Measurements from ENCODE around the gene ZSCAN26.
A peak's percentile ranks its signal among the peaks of the same experiment; 100 is the strongest.
"Not testable (repeated sequence)": the region's sequence is repeated elsewhere in the genome, so short reads cannot be mapped to it uniquely, and the experiment has no call there.

ZSCAN26 gene

DNA sequence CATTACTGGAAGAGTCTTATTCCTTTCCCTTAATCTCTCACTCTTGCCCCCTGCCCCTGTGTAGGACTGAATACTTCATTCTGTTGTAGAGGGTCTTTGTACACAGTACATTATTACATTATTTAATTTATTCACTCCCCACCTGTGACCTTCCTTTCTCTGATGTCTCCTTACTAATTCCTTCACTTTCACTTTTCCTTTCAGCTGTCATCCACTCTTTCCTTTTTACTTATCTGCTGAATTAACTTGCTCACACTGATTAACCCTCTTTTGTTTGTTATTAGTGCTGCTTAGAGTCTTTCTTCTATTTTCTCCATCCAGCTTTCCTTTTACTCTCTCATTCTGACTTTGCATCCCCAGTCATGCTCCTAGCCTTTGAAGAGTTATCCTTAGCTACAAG is 7.9 kb downstream of the ZSCAN26 start:
- H3K4me1 Mint-ChIP-seq (ENCODE audit: low read depth), result peaks cover 9% of the 10 kb centered on the region
- DNase-seq (ENCODE audit: low spot score), result no peak
- H3K27me3 Mint-ChIP-seq (ENCODE audit: low read depth), result no peaks in the 10 kb centered on the region
- peaks cover 28% of the 10 kb centered on the region for H3K36me3 Mint-ChIP-seq (ENCODE audit: low read depth)
- no peak overlapping the region for H3K4me3 Mint-ChIP-seq
- H3K27ac Mint-ChIP-seq, result peak overlapping the region; percentile 12
- no peaks in the 10 kb centered on the region for H3K9me3 Mint-ChIP-seq

DNA sequence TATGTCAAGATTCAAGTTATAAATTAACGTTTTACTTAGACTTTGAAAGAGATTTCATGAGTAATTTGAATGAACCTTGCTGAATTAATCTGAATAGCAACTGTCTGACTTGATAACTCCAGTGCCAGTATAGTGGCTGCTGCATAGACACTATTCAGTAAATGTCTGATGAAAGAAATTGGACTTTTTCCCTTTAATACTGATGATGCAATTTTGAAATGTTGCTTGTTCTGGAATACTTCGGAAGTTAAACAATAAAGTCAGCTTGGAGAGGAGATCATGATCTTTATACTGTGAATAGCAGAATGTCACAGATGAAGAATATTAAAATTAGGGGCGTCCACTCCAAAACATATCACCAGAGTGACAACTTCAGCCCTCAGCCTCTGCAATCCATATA is 10.8 kb downstream of the ZSCAN26 start:
- no peaks in the 10 kb centered on the region for H3K27me3 Mint-ChIP-seq (ENCODE audit: low read depth)

DNA sequence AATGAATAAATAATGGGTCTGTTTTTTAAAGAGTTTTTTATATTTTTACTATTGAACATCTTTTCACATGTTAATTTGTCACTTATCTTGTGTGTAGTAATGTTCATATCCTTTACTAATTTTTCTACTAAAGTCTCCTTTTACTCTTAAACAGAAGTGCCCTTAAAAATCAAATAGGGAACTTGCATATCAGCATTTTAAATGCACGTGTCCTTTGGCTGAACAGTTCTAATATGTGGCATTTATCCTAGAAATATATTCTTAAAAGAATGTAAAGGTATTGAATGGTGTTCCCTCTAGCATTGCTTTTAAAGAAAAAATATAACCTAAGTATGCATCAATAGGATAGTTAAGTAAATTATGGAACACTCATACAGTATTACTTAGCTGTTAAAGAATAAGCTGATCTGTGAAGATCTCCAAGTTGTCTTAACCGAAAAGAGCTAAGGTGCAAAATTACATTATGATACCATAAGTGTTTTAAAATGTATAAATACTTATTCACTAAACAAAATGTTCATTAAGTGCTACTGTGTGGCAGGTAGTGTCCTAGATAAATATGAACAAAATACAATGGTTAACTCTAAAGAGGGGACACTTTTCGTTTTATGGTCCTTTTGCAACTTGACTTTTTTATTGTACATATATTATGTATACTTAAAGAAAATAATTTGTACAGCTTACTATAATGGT is 13.8 kb downstream of the ZSCAN26 start:
- Mint-ChIP-seq H3K9me3 (no peaks in the 10 kb centered on the region), H3K27me3 (ENCODE audit: low read depth) (no peaks in the 10 kb centered on the region), H3K4me1 (ENCODE audit: low read depth) (peaks cover 14% of the 10 kb centered on the region), H3K27ac (no peak overlapping the region), H3K36me3 (ENCODE audit: low read depth) (peaks cover 21% of the 10 kb centered on the region), H3K4me3 (peak overlapping the region; percentile 88)
- no peak for DNase-seq (ENCODE audit: low spot score)

More for the DNA sequence above, 10.8 kb downstream of the ZSCAN26 start:
- no peaks in the 10 kb centered on the region for H3K9me3 Mint-ChIP-seq
- no peak overlapping the region for H3K27ac Mint-ChIP-seq
- no peak for DNase-seq (ENCODE audit: low spot score)
- peaks cover 19% of the 10 kb centered on the region for H3K4me1 Mint-ChIP-seq (ENCODE audit: low read depth)
- H3K4me3 Mint-ChIP-seq, result no peak overlapping the region
- H3K36me3 Mint-ChIP-seq (ENCODE audit: low read depth), result peaks cover 28% of the 10 kb centered on the region

DNA sequence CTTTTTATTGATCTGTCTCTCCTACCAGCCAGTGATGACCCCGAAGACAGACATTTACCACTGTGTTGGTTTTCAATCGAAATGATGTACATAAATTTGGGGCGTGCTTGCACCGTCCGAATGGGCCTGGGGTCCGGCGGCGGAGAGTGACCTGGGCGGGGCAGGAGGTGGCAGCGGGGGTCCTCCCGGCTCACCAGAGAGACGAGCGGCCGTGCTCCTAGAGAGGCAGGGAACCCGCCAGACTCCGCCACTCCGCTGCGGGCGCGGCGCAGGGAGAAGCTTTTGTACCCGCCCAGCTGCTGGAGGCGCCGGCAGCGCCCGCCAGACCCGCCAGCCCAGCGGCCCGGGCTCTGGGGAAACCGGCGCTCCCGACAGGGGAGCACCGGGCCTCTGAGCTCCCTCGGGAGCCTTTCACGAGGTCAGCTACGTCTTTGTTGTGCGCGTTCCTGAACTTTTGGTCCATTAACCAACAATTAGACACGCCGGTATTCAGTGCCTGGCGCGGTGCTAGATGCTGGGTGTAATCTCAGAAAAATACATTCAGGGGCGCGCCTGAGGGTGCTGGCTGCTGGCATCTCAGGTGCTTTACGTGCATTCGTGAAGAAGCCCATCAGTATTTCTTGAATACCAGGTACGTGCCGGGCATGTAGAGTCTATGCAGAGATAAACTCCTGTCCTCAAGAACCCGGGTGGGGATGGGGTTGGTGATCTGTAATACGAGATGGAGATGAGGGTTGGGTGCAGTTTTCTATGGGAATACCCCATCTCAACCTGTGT is 14.5 kb downstream of the ZSCAN26 start, which contains the start of gene PGBD1:
PGBD1 (plus strand) TSS at position 285 of the 777 bp plus-strand sequence. CDS start 2,242 bp downstream, outside the sequence.
- H3K36me3 Mint-ChIP-seq (ENCODE audit: low read depth), result peaks cover 15% of the 10 kb centered on the region
- peak within 1 kb of the TSS; percentile 88 for H3K4me3 Mint-ChIP-seq
- H3K9me3 Mint-ChIP-seq, result no peaks in the 10 kb centered on the region
- H3K4me1 Mint-ChIP-seq (ENCODE audit: low read depth), result peaks cover 14% of the 10 kb centered on the region
- DNase-seq (ENCODE audit: low spot score), result peak; percentile 55
- H3K27ac Mint-ChIP-seq, result no peak within 1 kb of the TSS
- no peaks in the 10 kb centered on the region for H3K27me3 Mint-ChIP-seq (ENCODE audit: low read depth)

DNA sequence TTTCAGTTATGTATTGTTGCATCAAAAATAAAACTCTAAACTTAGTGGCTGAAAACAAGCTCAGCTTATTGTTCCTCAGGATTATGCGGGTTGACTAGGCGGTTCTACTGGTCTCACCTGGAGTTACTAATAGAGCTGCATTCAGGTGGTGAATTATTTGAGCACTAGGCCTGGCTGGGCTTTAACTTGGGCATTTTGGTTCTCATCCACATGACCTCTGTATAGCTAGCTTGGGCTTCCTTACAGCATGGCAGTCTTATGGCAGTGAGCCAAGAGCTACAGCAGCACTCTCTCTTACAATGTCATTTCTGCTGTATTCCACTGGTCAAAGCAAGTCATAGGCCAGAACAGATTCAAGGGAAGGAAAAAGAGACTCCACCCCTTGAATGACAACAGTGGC is 16.0 kb downstream of the ZSCAN26 start:
- no peaks in the 10 kb centered on the region for H3K27me3 Mint-ChIP-seq (ENCODE audit: low read depth)
- H3K36me3 Mint-ChIP-seq (ENCODE audit: low read depth), result peaks cover 15% of the 10 kb centered on the region
- no peak for DNase-seq (ENCODE audit: low spot score)
- no peak overlapping the region for H3K4me3 Mint-ChIP-seq
- H3K27ac Mint-ChIP-seq, result no peak overlapping the region
- H3K4me1 Mint-ChIP-seq (ENCODE audit: low read depth), result peaks cover 14% of the 10 kb centered on the region
- no peaks in the 10 kb centered on the region for H3K9me3 Mint-ChIP-seq

DNA sequence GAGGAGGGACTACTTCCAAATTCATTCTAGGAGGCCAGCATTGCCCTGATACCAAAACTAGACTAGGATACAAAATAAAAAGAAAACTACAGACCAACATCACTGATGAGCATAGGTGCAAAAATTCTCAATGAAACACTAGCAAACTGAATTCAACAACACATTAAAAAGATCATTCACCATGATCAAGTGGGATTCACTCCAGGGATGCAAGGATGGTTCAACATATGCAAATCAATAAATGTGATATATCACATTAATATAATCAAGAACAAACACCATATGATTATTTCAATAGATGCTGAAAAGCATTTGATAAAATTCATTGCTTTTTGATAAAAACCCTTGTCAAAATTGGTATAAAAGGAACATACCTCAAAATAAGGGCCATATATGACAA is 24.6 kb downstream of the ZSCAN26 start:
- Mint-ChIP-seq H3K4me3 (no peak overlapping the region), H3K27ac (no peak overlapping the region), H3K36me3 (ENCODE audit: low read depth) (peaks cover 13% of the 10 kb centered on the region), H3K4me1 (ENCODE audit: low read depth) (no peaks in the 10 kb centered on the region), H3K27me3 (ENCODE audit: low read depth) (no peaks in the 10 kb centered on the region), H3K9me3 (peaks cover 7% of the 10 kb centered on the region)
- no peak for DNase-seq (ENCODE audit: low spot score)

DNA sequence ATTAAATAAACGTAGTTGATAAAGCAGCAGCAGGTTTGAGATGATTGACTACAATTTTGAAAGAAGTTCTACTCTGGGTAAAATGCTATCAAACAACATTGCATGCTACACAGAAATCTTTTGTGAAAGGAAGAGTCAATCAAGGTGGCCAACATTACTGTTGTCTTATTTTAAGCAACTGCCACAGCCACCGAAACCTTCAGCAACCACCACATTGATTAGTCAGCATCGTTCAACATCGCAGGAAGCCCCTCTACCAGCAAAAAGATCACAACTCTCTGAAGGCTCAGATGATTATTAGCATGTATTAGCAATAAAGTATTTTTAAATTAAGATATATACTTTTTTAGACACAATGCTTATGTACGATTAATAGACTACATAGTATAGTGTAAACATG is 28.4 kb downstream of the ZSCAN26 start:
- Mint-ChIP-seq H3K9me3 (peaks cover 7% of the 10 kb centered on the region), H3K27ac (no peak overlapping the region), H3K36me3 (ENCODE audit: low read depth) (peaks cover 1% of the 10 kb centered on the region), H3K4me1 (ENCODE audit: low read depth) (no peaks in the 10 kb centered on the region), H3K27me3 (ENCODE audit: low read depth) (no peaks in the 10 kb centered on the region), H3K4me3 (no peak overlapping the region)
- no peak for DNase-seq (ENCODE audit: low spot score)

DNA sequence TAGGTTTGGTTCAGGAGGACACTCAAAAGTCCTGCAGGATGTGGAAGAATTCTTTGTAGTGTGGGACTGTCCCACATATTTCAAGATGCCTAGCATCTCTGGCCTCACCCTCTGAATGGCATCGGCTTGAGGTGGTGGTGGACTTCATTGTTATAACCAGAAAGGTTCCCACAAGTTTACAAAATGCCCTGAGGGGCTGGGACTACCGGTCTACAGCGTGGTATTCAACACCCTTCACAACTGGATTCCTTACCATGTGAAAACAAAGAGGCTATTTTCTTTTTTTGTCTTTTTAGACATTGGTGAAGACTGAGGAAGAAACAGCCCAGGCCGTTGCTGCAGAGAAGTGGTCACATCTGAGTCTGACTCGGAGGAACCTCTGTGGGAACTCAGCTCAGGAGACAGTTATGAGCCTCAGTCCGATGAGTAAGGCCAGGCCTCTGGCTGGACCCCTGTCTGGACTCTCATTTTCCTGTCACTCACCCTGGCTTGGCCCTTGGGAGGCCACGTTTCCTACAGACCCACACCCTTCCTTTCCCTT is 29.6 kb downstream of the ZSCAN26 start:
- H3K9me3 Mint-ChIP-seq, result no peaks in the 10 kb centered on the region
- peaks cover 5% of the 10 kb centered on the region for H3K36me3 Mint-ChIP-seq (ENCODE audit: low read depth)
- no peaks in the 10 kb centered on the region for H3K4me1 Mint-ChIP-seq (ENCODE audit: low read depth)
- DNase-seq (ENCODE audit: low spot score), result no peak
- H3K27me3 Mint-ChIP-seq (ENCODE audit: low read depth), result no peaks in the 10 kb centered on the region
- no peak overlapping the region for H3K27ac Mint-ChIP-seq
- H3K4me3 Mint-ChIP-seq, result no peak overlapping the region

DNA sequence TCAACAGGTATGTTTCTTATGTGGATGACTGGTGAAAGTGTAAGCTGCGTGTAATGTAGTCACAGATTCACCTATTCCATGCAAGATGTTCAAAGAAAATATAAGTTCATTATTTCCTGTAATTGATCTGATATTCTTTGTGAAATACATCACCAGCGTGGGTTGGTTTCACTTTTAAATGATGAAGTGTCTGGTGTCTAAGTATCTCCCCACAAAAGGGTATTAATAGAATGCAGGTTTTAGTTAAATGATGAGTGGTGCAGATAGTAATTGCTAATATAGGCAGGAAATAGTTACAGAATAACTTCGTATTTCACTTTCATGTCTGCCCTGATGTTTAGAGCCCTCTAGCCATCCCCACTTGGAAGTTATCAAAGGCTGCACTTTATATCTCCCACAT is 36.6 kb downstream of the ZSCAN26 start:
- Mint-ChIP-seq H3K27ac (no peak overlapping the region), H3K4me3 (no peak overlapping the region), H3K27me3 (ENCODE audit: low read depth) (peaks cover 7% of the 10 kb centered on the region), H3K4me1 (ENCODE audit: low read depth) (peaks cover 10% of the 10 kb centered on the region), H3K36me3 (ENCODE audit: low read depth) (peaks cover 8% of the 10 kb centered on the region), H3K9me3 (peaks cover 4% of the 10 kb centered on the region)
- DNase-seq (ENCODE audit: low spot score), result no peak

DNA sequence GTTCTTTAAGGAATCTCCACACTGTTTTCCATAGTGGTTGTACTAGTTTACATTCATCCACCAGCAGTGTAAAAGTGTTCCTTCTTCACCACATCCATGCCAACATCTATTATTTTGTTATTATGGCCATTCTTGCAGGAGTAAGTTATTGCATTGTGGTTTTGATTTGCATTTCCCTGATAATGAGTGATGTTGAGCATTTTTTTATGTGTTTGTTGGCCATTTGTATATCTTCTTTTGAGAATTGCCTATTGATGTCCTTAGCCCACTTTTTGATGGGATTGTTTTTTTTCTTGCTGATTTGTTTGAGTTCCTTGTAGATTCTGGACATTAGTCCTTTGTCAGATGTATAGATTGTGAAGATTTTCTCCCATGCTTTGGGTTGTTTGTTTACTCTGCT is 39.4 kb downstream of the ZSCAN26 start:
- not testable (repeated sequence) for DNase-seq (ENCODE audit: low spot score); H3K9me3 Mint-ChIP-seq; H3K36me3 Mint-ChIP-seq (ENCODE audit: low read depth); H3K27ac Mint-ChIP-seq; H3K4me3 Mint-ChIP-seq
- H3K27me3 Mint-ChIP-seq (ENCODE audit: low read depth), result peaks cover 30% of the 10 kb centered on the region
- peaks cover 10% of the 10 kb centered on the region for H3K4me1 Mint-ChIP-seq (ENCODE audit: low read depth)

DNA sequence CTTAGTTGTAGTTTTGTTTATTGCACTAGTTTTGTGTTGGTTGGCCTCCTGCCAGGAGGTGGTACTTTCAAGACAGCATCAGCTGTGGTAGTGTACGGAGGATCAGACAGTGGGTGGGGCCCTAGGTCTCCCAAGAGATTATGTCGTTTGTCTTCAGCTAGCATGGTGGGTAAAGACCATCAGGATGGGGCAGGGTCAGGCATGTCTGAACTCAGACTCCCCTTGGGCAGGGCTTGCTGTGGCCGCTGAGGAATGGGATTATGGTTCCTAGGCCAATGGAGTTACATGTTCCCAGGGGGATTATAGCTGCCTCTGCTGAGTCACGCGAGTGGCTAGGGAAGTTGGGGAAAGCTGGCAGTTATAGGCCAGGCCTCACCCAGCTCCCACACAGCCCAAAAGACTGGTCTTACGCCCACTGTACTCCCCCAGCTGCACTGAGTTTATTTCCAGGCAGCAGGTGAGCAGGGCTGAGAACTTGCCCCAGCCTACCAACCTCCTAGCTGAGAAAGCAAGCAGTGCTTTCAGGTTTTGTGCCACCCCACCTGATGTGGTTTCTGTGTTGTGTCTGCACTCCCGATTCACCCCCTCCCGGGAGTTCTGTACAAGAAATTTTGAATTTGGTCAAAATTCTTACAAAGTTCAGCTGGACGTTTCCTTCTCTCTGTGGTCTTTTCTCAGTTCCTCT is 44.3 kb downstream of the ZSCAN26 start:
- Mint-ChIP-seq H3K9me3 (peaks cover 5% of the 10 kb centered on the region), H3K4me1 (ENCODE audit: low read depth) (no peaks in the 10 kb centered on the region), H3K36me3 (ENCODE audit: low read depth) (no peaks in the 10 kb centered on the region), H3K27me3 (ENCODE audit: low read depth) (peaks cover 37% of the 10 kb centered on the region), H3K27ac (no peak overlapping the region), H3K4me3 (no peak overlapping the region)
- no peak for DNase-seq (ENCODE audit: low spot score)

DNA sequence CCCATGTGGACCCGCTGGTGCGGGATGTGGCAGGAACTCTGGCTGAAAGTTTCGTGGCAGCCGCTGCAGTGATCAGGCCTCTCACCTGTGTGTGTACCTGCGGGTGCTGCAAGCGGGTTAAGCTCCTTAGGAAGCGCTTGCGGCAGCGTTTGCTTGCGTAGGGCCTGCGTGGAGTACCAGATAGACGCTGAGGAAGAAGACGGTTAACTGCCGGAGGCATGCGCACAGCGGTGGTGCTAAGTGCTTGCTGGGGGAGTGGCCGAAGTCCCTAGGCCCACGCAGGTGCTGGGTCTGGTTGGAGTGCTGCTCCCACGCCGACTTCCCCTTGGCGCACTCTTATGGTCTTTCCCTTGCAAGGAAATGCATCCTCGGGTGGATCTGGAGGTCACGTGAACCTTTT is 46.0 kb downstream of the ZSCAN26 start:
- no peak for DNase-seq (ENCODE audit: low spot score)
- Mint-ChIP-seq H3K9me3 (peaks cover 5% of the 10 kb centered on the region), H3K36me3 (ENCODE audit: low read depth) (no peaks in the 10 kb centered on the region), H3K4me1 (ENCODE audit: low read depth) (no peaks in the 10 kb centered on the region), H3K27ac (no peak overlapping the region), H3K4me3 (no peak overlapping the region), H3K27me3 (ENCODE audit: low read depth) (peaks cover 39% of the 10 kb centered on the region)

DNA sequence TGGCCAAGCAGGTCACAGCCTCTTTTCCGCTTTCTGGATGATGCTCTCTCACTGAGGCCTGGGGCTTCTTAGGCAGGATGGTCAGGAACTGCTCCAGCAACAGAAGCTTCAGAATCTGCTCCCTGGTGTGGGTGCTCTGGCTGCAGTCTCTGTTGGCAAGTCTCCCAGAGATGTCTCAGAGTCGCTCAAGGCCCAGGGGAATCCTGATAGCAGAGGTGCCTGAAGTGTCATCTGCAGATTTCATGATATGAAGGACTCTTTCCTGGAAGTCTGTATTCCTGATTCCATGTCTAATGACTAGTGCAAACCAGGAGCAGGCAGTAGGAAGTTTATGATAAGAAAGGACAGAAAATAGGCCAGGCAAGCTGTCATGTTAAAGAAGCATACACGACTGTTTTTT is 48.7 kb downstream of the ZSCAN26 start:
- H3K27ac Mint-ChIP-seq, result no peak overlapping the region
- H3K36me3 Mint-ChIP-seq (ENCODE audit: low read depth), result no peaks in the 10 kb centered on the region
- H3K4me3 Mint-ChIP-seq, result no peak overlapping the region
- peaks cover 19% of the 10 kb centered on the region for H3K27me3 Mint-ChIP-seq (ENCODE audit: low read depth)
- no peak for DNase-seq (ENCODE audit: low spot score)
- peaks cover under 1% of the 10 kb centered on the region for H3K9me3 Mint-ChIP-seq
- no peaks in the 10 kb centered on the region for H3K4me1 Mint-ChIP-seq (ENCODE audit: low read depth)

DNA sequence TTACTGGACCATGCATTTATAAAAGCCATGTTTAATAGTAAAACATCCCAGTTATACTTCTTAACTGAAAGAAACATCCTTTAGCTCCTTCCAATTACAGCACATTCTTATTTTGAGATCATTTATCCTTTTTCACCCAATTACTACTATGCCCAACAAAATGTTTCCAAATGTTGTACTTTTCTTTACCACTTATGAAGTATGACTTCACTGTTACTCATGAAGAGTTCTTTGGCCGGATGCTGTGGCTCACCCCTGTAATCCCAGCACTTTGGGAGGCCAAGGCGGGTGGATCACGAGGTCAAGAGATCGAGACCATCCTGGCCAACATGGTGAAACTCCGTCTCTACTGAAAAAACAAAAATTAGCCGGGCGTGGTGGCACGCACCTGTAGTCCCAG is 50.9 kb downstream of the ZSCAN26 start:
- Mint-ChIP-seq H3K27me3 (ENCODE audit: low read depth) (peaks cover 15% of the 10 kb centered on the region), H3K9me3 (peaks cover 12% of the 10 kb centered on the region)
- not testable (repeated sequence) for H3K4me1 Mint-ChIP-seq (ENCODE audit: low read depth); DNase-seq (ENCODE audit: low spot score); H3K27ac Mint-ChIP-seq; H3K4me3 Mint-ChIP-seq; H3K36me3 Mint-ChIP-seq (ENCODE audit: low read depth)
